ENCODE measurements around the gene MTRR. TPM values are rescaled to one million over a fixed set of nuclear protein-coding genes. Genes with fewer than 3 reads are reported as not detected.

The MTRR gene
- total RNA-seq, 1 experiment from 2014 or later = 88.6 TPM

DNA sequence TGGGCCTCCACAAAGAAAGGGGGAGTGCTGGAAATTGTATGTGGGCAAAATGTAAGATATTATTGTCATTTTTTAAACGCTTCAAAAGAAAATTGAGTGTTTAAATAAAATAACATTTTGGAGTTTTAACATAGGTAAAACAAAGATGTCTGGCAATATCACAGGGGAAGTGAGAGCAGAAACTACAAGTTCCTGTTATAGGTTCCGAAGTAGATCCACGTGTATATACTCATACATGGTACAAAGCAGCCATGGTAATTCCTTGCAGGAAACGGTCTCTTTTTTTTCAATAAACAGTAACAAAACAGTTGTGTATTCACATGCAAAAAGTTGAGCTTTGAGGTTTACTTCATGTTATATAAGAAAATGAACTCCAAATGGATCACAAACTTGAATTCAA is 78.4 kb downstream of the MTRR start:
- no peaks in the 10 kb centered on the region for H3K36me3 Mint-ChIP-seq (ENCODE audit: insufficient read depth, unreplicated experiment)
- no peak for DNase-seq (ENCODE audit: unreplicated experiment)
- no TSS peak for BruUV-seq (replicated peaks)
- H3K27me3 Mint-ChIP-seq (ENCODE audit: insufficient read depth, unreplicated experiment) = peaks cover 11% of the 10 kb centered on the region
- ChIA-PET CTCF (no interaction called here), POLR2A (interaction anchor here (0.7 kb wide), 1 partner anchor 46 kb away, joined by 3 read pairs; no protein-coding TSS in a partner anchor)
- H3K4me3 Mint-ChIP-seq (ENCODE audit: unreplicated experiment) = no peak overlapping the region
- no peaks in the 10 kb centered on the region for H3K4me1 Mint-ChIP-seq (ENCODE audit: insufficient read depth, unreplicated experiment)
- H3K9me3 Mint-ChIP-seq (ENCODE audit: unreplicated experiment) = peaks cover 9% of the 10 kb centered on the region
- intact Hi-C loops (cut with micrococcal nuclease) = no loop called here
- TF ChIP-seq, protein P1, sequence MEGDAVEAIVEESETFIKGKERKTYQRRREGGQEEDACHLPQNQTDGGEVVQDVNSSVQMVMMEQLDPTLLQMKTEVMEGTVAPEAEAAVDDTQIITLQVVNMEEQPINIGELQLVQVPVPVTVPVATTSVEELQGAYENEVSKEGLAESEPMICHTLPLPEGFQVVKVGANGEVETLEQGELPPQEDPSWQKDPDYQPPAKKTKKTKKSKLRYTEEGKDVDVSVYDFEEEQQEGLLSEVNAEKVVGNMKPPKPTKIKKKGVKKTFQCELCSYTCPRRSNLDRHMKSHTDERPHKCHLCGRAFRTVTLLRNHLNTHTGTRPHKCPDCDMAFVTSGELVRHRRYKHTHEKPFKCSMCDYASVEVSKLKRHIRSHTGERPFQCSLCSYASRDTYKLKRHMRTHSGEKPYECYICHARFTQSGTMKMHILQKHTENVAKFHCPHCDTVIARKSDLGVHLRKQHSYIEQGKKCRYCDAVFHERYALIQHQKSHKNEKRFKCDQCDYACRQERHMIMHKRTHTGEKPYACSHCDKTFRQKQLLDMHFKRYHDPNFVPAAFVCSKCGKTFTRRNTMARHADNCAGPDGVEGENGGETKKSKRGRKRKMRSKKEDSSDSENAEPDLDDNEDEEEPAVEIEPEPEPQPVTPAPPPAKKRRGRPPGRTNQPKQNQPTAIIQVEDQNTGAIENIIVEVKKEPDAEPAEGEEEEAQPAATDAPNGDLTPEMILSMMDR (IDR thresholded peaks at IDR 0.05; ENCODE audit: unreplicated experiment) = no peak
- no peak overlapping the region for H3K27ac Mint-ChIP-seq (ENCODE audit: low read depth, unreplicated experiment)

Other genes starting within 250 kb of the MTRR start
- not detected in 2 replicates for gene CFAP90, start 18.0 kb upstream of the MTRR start, total RNA-seq (2022)
- gene FASTKD3, start 117 bp upstream of the MTRR start, total RNA-seq (2022) = 7.8 and 7.9 TPM in 2 replicates